SK-N-SH treated with all-trans-retinoic acid at 6 μM for 48 hours (cell line): ENCODE data around the gene RNU5D-1.

Source experiments
- ARNTL ChIP-seq: fragments of 450-650 bp; formaldehyde crosslinking; IDR thresholded peaks from 2 replicates; pipeline ENCODE4 v1.5.0; 2020; ENCODE audit warnings: low read depth, mild to moderate bottlenecking, moderate library complexity, borderline replicate concordance
- CREB5 ChIP-seq: fragments of 250-450 bp; sonication (Bioruptor Pico); IDR thresholded peaks from 2 replicates; pipeline ENCODE4 v1.5.1; 2020; ENCODE audit warnings: low read depth, mild to moderate bottlenecking, moderate library complexity
- ESRRG ChIP-seq: fragments of 250-450 bp; sonication (Bioruptor Pico); IDR thresholded peaks from 2 replicates; pipeline ENCODE4 v1.6.1; 2021; ENCODE audit warnings: mild to moderate bottlenecking
- ISL1 ChIP-seq: fragments of 250-450 bp; sonication (Bioruptor Pico); IDR thresholded peaks from 2 replicates; pipeline ENCODE4 v2.1.2; 2022; ENCODE audit warnings: mild to moderate bottlenecking, moderate library complexity
- OSR1 ChIP-seq: fragments of 250-450 bp; sonication (Bioruptor Pico); IDR thresholded peaks from 2 replicates; pipeline ENCODE4 v1.8.0; 2022; ENCODE audit warnings: moderate library complexity, mild to moderate bottlenecking, inconsistent platforms
- SNAI2 ChIP-seq: fragments of 250-450 bp; sonication (Bioruptor Pico); IDR thresholded peaks from 2 replicates; pipeline ENCODE4 v1.5.0; 2020; ENCODE audit warnings: mild to moderate bottlenecking, moderate library complexity
- ZFP3 ChIP-seq: fragments of 250-450 bp; sonication (Bioruptor Pico); IDR thresholded peaks from 2 replicates; pipeline ENCODE4 v1.5.0; 2020; ENCODE audit warnings: mild to moderate bottlenecking, moderate library complexity
- ZFP30 ChIP-seq: fragments of 450-650 bp; formaldehyde crosslinking; IDR thresholded peaks from 2 replicates; pipeline ENCODE4 v1.5.0; 2022; ENCODE audit warnings: mild to moderate bottlenecking, moderate library complexity
- ZNF70 ChIP-seq: fragments of 450-650 bp; formaldehyde crosslinking; IDR thresholded peaks from 2 replicates; pipeline ENCODE4 v1.5.0; 2020; ENCODE audit warnings: mild to moderate bottlenecking, moderate library complexity
- ZNF8 ChIP-seq: fragments of 450-650 bp; formaldehyde crosslinking; IDR thresholded peaks from 2 replicates; pipeline ENCODE4 v1.5.0; 2020; ENCODE audit warnings: mild to moderate bottlenecking, moderate library complexity
- TF ChIP-seq, protein P1 (sequence below): fragments of 250-450 bp; sonication (Bioruptor Pico); IDR thresholded peaks from 2 replicates; pipeline ENCODE4 v1.5.1; 2021; ENCODE audit warnings: mild to moderate bottlenecking, moderate library complexity

GRCh38 chr1:44730741-44731512, at the start of gene RNU5D-1:
- TF ChIP-seq CREB5 (CRISPR knock-in tag) = peak; percentile 100
- TF ChIP-seq ZFP3 = peak; percentile 84; the same call in 1 of the 2 replicates
- TF ChIP-seq ZNF70 (CRISPR knock-in tag) = peak; percentile 74
- TF ChIP-seq SNAI2 (CRISPR knock-in tag) = peak; percentile 86; the same call in 1 of the 2 replicates
- no peak for TF ChIP-seq OSR1 (CRISPR knock-in tag)
- TF ChIP-seq ZFP30 (CRISPR knock-in tag) = peak; percentile 80
- TF ChIP-seq ISL1 (CRISPR knock-in tag) = 0 out of 2 replicates have a peak, but pooled peaks have one; percentile 10
- TF ChIP-seq, protein P1, sequence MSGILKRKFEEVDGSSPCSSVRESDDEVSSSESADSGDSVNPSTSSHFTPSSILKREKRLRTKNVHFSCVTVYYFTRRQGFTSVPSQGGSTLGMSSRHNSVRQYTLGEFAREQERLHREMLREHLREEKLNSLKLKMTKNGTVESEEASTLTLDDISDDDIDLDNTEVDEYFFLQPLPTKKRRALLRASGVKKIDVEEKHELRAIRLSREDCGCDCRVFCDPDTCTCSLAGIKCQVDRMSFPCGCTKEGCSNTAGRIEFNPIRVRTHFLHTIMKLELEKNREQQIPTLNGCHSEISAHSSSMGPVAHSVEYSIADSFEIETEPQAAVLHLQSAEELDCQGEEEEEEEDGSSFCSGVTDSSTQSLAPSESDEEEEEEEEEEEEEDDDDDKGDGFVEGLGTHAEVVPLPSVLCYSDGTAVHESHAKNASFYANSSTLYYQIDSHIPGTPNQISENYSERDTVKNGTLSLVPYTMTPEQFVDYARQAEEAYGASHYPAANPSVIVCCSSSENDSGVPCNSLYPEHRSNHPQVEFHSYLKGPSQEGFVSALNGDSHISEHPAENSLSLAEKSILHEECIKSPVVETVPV (CRISPR knock-in tag) = peak; percentile 100
- peak; percentile 99 for TF ChIP-seq ESRRG (CRISPR knock-in tag)
- peak; percentile 80 for TF ChIP-seq ZNF8
- peak; percentile 88; the same call in 1 of the 2 replicates for TF ChIP-seq ARNTL (CRISPR knock-in tag)
